Measurements from ENCODE around the gene DNAJC5. TPM values are rescaled to one million over a fixed set of nuclear protein-coding genes. Genes with fewer than 3 reads are reported as not detected.
"Not testable (repeated sequence)": the region's sequence is repeated elsewhere in the genome, so short reads cannot be mapped to it uniquely, and the experiment has no call there.

The DNAJC5 gene
- total RNA-seq, 1 donor from 2014 or later = 42.3 TPM

DNA sequence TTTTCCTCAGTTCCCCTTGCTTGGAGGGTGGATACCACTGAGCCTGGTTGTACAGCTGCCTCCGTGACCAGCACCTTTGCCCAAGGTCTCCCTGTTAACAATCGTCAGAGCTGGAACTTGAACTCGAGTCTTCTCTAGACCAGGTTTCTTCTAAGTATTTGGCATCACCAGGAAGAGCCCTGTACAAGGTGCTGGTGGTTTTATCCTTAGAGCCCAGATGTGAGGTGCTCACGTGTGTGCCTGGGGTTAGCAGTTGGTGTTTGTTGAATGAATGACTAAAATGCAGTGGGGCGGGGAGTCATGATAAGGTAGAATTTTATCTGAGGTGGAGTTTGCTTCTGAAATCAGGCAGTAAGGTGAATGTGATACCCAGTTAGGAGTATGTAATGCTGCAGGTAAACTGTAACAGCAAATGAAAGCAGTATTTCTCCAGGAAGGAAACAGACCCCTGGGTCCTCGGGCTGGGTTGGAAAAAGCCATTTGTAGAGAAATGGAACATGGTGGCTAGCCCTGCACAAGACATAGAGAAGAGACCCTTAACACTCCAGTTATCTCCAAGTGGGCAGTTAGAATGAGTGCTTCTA is 3.1 kb downstream of the DNAJC5 start:
- Mint-ChIP-seq H3K27ac (peak overlapping the region; percentile 59), H3K4me3 (peak overlapping the region; percentile 76), H3K4me1 (peaks cover 48% of the 10 kb centered on the region), H3K9me3 (no peaks in the 10 kb centered on the region), H3K36me3 (ENCODE audit: low read depth) (peaks cover 31% of the 10 kb centered on the region), H3K27me3 (peaks cover 3% of the 10 kb centered on the region)
- intact Hi-C loops (cut with micrococcal nuclease) = loop anchor here (2.0 to 5.0 kb wide), 2 partner anchors 39 to 59 kb away; partner anchors contain the start of gene UCKL1
- DNase-seq = no peak

DNA sequence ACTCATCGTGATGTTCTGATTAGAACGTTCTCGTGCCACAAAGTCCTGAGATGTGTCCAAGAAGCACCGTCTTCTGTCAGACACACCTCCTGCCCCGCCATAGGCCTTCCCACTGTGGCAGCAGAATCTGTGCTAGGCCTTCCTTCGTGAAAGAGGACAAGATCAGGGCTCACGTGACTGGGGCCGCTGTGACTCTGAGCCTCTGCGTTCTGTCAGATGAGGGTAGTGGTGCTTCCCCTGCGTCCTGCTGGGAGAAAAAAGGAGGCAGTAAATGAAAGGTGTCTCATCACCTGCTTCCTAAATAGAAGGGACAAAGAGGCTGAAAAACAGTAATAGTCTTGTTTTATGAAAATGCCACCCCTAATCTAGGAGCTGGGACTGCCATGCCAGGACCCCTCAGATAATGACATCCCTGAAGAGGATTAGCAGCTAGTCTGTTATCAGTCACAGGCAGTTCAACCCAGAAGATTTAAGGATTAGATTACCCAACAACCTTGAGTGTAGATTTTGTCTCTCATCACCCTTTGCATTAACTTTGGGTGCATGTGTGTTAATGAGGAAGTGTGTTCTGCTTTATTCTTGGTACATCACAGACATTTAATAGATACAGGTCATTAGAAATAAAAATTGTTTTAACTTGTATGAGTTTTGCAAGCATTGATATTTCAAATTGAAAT is 4.1 kb downstream of the DNAJC5 start:
- peaks cover 2% of the 10 kb centered on the region for H3K27me3 Mint-ChIP-seq
- no peak for DNase-seq
- H3K4me3 Mint-ChIP-seq = no peak overlapping the region
- peak overlapping the region; percentile 41 for H3K27ac Mint-ChIP-seq
- intact Hi-C loops (cut with micrococcal nuclease) = loop anchor here (5.0 kb wide), 1 partner anchor 58 kb away; the partner anchor contains the start of gene UCKL1
- peaks cover 52% of the 10 kb centered on the region for H3K4me1 Mint-ChIP-seq
- H3K9me3 Mint-ChIP-seq = no peaks in the 10 kb centered on the region
- H3K36me3 Mint-ChIP-seq (ENCODE audit: low read depth) = peaks cover 33% of the 10 kb centered on the region

DNA sequence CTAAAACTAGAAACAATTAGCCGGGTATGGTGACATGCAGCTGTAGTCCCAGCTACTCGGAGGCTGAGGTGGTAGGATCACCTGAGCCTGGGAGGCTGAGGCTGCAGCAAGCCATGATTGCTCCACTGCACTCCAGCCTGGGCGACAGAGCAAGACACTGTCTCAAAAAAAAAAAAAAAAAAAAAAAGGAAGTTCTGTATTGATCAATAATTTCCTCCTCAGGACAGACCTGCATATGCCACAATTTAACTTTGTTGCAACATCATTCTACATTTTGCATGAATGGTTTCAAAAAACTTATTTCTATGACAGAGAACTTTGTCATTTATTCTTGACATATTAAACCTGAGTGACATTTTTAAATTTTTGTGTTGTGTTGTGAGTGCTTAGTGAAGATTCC is 5.5 kb downstream of the DNAJC5 start:
- Mint-ChIP-seq H3K36me3 (ENCODE audit: low read depth) (peaks cover 33% of the 10 kb centered on the region), H3K4me3 (no peak overlapping the region), H3K27me3 (no peaks in the 10 kb centered on the region), H3K4me1 (peaks cover 54% of the 10 kb centered on the region), H3K27ac (no peak overlapping the region), H3K9me3 (no peaks in the 10 kb centered on the region)
- intact Hi-C loops (cut with micrococcal nuclease) = loop anchor here (5.0 kb wide), 1 partner anchor 222 kb away; no protein-coding TSS in a partner anchor
- no peak for DNase-seq

DNA sequence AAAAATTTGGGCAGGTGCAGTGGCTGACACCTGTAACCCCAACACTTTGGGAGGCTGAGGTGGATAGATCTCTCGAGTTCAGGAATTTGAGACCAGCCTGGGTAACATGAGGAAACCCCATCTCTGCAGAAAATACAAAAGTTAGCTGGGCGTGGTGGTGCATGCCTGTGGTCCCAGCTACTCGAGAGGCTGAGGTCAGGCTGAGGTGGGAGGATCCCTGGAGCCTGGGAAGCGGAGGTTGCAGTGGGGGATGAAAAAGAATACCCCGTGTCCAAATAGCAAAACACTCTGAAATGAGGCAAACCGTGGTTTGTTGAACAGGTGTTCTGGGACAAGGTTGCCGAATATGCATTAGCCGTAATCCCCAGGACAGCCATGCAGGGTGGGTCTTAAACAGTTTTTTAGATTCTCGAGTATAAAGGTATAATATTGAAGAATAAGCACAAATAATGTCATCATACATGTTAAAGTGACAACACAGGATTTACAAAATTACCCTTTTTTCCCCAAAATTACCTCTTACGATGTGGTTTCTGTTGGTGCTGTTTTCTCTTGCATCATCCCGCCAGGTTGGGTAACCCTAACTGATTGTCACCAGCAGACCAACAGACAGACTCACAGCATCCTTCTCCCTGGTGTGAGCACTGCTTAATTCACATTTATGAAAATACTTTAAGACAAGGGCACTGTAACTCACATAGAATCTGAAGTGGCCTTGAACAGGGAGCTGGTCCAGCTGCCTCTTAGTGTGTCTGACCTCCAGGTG is 9.1 kb downstream of the DNAJC5 start:
- no peaks in the 10 kb centered on the region for H3K27me3 Mint-ChIP-seq
- H3K36me3 Mint-ChIP-seq (ENCODE audit: low read depth) = peaks cover 16% of the 10 kb centered on the region
- H3K9me3 Mint-ChIP-seq = no peaks in the 10 kb centered on the region
- intact Hi-C loops (cut with micrococcal nuclease) = loop anchor here (5.0 kb wide), 1 partner anchor 218 kb away; no protein-coding TSS in a partner anchor
- no peak for DNase-seq
- H3K4me1 Mint-ChIP-seq = peaks cover 33% of the 10 kb centered on the region
- H3K27ac Mint-ChIP-seq = peak overlapping the region; percentile 47
- H3K4me3 Mint-ChIP-seq = no peak overlapping the region

DNA sequence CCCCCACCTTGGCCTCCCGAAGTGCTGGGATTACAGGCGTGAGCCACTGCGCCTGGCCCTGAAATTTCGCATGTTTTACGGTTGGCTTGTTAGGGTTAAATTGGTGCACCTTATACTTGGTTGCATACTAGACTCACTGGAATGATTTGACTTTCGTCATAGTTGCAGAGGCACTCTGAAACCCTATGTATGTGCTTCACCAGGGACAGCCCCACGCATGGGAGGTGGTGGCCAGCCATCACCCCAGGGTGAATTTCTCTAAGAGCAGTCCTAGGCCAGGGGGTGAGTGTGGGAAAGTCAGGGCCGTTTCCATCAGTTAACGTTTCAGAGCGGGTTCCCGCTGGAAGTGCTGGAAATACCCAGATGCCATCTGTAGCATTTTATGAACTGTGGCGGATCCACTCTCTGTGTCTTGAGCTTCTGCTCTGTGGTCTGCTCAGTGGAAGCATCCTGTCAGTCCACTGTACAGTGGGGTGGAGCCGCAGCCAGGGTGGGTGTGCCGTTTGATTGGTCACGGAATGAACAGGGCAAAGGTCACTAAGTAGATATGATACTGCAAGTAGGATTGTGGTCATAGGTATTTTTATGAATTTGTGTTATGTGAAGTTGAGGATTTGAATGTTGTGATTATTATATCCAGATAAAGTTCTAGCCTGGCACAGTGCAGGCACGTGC is 13.2 kb downstream of the DNAJC5 start:
- Mint-ChIP-seq H3K4me3 (no peak overlapping the region), H3K4me1 (peaks cover 31% of the 10 kb centered on the region), H3K9me3 (no peaks in the 10 kb centered on the region), H3K27ac (peak overlapping the region; percentile 4), H3K27me3 (no peaks in the 10 kb centered on the region), H3K36me3 (ENCODE audit: low read depth) (peaks cover 10% of the 10 kb centered on the region)
- intact Hi-C loops (cut with micrococcal nuclease) = no loop called here
- no peak for DNase-seq

DNA sequence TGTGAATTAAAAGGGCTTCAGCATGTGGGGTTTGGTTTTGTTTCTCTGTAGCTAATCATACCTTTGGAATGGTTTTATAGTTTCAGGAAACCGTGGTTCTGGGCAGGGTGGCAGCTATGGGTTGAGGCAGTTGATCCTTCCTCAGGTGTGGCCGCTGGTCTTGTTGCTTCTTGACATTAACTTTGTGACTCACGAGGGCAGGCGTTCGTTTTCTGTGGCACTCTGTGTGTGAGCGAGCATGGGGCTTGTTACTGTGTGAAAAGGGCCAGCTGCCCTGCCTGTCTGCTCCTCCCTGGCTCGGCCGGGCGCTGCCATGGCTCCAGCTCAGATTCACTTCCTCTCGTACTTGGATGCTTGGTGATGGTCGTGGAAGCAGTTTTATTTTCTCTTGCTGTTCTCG is 16.2 kb downstream of the DNAJC5 start:
- Mint-ChIP-seq H3K9me3 (no peaks in the 10 kb centered on the region), H3K27ac (peak overlapping the region; percentile 35), H3K4me3 (no peak overlapping the region), H3K4me1 (peaks cover 23% of the 10 kb centered on the region), H3K36me3 (ENCODE audit: low read depth) (peaks cover 14% of the 10 kb centered on the region), H3K27me3 (no peaks in the 10 kb centered on the region)
- DNase-seq = no peak
- intact Hi-C loops (cut with micrococcal nuclease) = no loop called here

DNA sequence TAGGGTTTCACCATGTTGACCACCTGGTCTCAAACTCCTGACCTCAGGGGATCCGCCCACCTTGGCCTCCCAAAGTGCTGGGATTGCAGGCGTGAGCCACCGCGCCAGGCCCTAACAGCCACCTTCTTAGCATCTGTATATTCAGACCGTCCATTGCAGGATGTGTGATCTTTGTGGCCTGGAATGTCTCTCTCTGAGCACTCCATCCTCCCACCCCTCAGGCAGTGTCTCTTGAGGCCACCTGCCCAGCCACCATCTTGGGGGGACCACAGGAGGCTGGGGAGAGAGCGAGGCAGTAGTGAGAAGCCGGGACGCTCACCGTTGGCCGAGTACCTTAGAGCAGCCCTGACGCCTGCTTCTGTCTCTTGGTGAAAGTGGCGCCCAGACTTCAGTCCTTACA is 18.8 kb downstream of the DNAJC5 start:
- H3K4me3 Mint-ChIP-seq = no peak overlapping the region

DNA sequence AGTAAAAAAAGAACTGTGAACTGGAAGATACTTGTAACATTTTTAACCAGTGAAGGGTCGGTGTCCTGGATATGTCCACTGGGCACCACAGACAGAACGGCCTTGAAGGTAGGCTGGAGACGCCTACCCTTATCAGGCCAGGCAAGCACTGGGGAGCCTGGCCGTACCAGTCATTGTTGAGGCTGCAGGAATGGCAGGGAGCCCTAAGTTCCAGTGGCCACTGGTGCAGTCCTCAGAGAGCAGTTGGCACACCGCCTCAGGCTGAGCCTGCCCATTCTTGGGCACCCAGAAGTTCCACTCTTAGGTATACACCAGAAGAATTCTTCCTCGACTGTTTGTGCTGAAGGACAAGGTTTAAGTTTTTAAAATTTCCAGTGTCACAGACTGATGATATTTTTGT is 20.5 kb downstream of the DNAJC5 start:
- DNase-seq = no peak
- no peaks in the 10 kb centered on the region for H3K9me3 Mint-ChIP-seq
- no peak overlapping the region for H3K4me3 Mint-ChIP-seq
- intact Hi-C loops (cut with micrococcal nuclease) = no loop called here
- peaks cover 14% of the 10 kb centered on the region for H3K4me1 Mint-ChIP-seq
- H3K27ac Mint-ChIP-seq = no peak overlapping the region
- H3K36me3 Mint-ChIP-seq (ENCODE audit: low read depth) = peaks cover 27% of the 10 kb centered on the region
- H3K27me3 Mint-ChIP-seq = no peaks in the 10 kb centered on the region

More for the DNA sequence above, 18.8 kb downstream of the DNAJC5 start:
- intact Hi-C loops (cut with micrococcal nuclease) = no loop called here
- H3K27me3 Mint-ChIP-seq = no peaks in the 10 kb centered on the region
- peaks cover 28% of the 10 kb centered on the region for H3K36me3 Mint-ChIP-seq (ENCODE audit: low read depth)
- peaks cover 18% of the 10 kb centered on the region for H3K4me1 Mint-ChIP-seq
- H3K9me3 Mint-ChIP-seq = no peaks in the 10 kb centered on the region
- no peak for DNase-seq
- no peak overlapping the region for H3K27ac Mint-ChIP-seq

DNA sequence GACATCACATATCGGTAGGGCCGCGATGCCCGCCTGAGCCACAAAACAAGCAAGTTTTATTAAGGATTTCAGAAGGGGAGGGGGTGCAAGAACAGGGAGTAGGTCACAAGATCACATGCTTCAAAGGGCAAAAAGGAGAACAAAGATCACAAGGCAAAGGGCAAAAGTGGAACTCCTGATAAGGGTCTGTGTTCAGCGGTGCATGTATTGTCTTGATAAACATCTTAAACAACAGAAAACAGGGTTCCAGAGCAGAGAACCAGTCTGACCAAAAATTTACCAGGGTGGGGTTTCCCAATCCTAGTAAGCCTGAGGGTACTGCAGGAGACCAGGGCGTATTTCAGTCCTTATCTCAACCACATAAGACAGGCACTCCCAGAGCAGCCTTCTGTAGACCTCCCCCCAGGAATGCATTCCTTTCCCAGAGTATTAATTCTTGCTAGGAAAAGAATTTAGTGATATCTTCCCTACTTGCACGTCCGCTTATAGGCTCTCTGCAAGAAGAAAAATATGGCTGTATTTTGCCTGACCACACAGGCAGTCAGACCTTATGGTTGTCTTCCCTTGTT is 21.5 kb downstream of the DNAJC5 start:
- H3K4me3 Mint-ChIP-seq; H3K9me3 Mint-ChIP-seq; H3K27me3 Mint-ChIP-seq; H3K27ac Mint-ChIP-seq; H3K4me1 Mint-ChIP-seq; intact Hi-C loops (cut with micrococcal nuclease); DNase-seq: not testable (repeated sequence)
- peaks cover 27% of the 10 kb centered on the region for H3K36me3 Mint-ChIP-seq (ENCODE audit: low read depth)

DNA sequence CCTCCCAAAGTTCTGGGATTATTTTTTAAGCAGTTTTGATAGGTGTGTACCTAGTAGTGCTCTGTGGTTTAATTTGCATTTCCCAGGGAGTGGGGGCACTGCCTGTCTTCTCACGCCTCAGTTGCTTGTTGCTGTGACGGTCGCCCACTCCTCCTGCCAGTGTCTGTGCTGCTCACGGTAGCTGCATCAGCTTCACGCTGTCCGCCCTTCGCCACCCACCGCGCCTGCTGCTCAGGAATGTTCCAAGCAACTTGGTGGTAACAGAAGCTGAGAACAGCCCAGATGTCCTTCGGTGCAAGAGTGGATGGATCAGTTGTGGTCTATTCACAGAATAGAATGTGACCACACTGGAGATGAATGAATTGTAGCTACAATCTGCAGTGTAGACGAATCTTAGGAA is 22.9 kb downstream of the DNAJC5 start:
- peaks cover 29% of the 10 kb centered on the region for H3K36me3 Mint-ChIP-seq (ENCODE audit: low read depth)
- H3K9me3 Mint-ChIP-seq = no peaks in the 10 kb centered on the region
- no peaks in the 10 kb centered on the region for H3K27me3 Mint-ChIP-seq
- no peak overlapping the region for H3K27ac Mint-ChIP-seq
- no peak overlapping the region for H3K4me3 Mint-ChIP-seq
- intact Hi-C loops (cut with micrococcal nuclease) = no loop called here
- H3K4me1 Mint-ChIP-seq = peaks cover 5% of the 10 kb centered on the region
- DNase-seq = no peak

DNA sequence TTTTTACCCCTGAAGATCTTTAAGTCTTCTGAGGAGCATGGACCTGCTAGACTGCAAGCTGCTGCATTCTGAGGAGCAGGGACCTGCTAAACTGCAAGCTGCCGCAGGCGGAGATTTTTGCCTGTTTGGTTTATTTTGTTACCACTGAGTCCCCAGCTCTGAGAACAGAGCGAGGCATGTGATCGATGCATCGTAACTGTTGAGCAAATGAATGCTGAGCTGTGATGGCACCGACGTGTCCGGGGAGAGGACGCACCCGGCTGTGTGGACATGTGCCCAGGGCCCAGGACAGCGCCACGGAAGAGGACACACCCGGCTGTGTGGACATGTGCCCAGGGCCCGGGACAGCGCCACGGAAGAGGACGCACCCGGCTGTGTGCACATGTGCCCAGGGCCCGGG is 24.2 kb downstream of the DNAJC5 start:
- intact Hi-C loops (cut with micrococcal nuclease) = no loop called here
- DNase-seq = no peak
- no peaks in the 10 kb centered on the region for H3K27me3 Mint-ChIP-seq
- H3K27ac Mint-ChIP-seq = no peak overlapping the region
- H3K4me1 Mint-ChIP-seq = peaks cover 6% of the 10 kb centered on the region
- H3K9me3 Mint-ChIP-seq = no peaks in the 10 kb centered on the region
- H3K4me3 Mint-ChIP-seq = no peak overlapping the region
- peaks cover 30% of the 10 kb centered on the region for H3K36me3 Mint-ChIP-seq (ENCODE audit: low read depth)

DNA sequence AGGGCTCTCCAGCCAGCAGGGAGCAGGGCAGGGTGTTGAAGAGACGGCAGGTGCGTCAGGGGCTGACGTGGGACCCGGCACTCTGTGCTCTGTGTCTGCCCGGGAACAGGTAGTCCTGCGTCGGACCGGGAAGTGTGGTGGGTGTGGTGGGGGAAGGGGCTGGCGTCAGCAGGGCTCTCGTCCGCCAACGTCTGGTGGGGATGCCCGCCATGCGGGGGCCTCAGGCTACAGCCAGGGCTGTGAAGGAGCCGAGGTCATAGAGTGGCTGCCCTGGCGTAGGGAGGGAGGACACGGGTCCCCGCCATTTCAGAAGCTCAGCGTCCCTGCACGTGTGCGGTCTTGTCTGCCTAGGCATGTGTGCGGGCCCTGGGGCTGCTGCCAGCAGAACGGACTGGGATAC is 25.3 kb downstream of the DNAJC5 start:
- H3K4me1 Mint-ChIP-seq = peaks cover 12% of the 10 kb centered on the region
- intact Hi-C loops (cut with micrococcal nuclease) = no loop called here
- H3K9me3 Mint-ChIP-seq = no peaks in the 10 kb centered on the region
- H3K27ac Mint-ChIP-seq = no peak overlapping the region
- H3K27me3 Mint-ChIP-seq = no peaks in the 10 kb centered on the region
- no peak overlapping the region for H3K4me3 Mint-ChIP-seq
- peaks cover 28% of the 10 kb centered on the region for H3K36me3 Mint-ChIP-seq (ENCODE audit: low read depth)
- no peak for DNase-seq

DNA sequence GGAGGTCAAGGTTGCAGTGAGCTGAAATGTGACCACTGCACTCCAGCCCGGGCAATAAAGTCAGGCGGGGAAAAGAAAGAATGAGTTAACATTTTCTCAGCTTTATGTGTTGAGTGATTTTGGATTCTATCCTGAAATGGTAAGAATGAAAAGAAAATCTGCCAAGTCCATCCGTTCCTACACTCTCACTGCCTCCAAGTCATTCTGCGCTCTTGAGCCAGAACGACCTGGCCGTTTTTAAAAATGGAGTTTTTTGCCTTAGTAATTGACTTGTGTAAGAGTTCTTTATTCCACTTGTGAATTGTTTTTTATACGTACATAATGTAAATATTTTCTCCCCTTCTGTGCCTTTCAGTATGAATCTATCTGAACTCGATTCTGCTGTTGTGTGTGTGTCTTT is 28.7 kb downstream of the DNAJC5 start:
- Mint-ChIP-seq H3K27me3 (no peaks in the 10 kb centered on the region), H3K36me3 (ENCODE audit: low read depth) (peaks cover 26% of the 10 kb centered on the region), H3K4me1 (peaks cover 15% of the 10 kb centered on the region), H3K4me3 (no peak overlapping the region), H3K27ac (no peak overlapping the region), H3K9me3 (no peaks in the 10 kb centered on the region)
- intact Hi-C loops (cut with micrococcal nuclease) = no loop called here
- DNase-seq = no peak

Measured in activated CD4-positive, alpha-beta T cell treated with anti-CD3 and anti-CD28 coated beads, Interleukin-2, amount 10 ng/mL, durations not matched to agents 24 days and 14 days (primary cell).